Thyroid gland (tissue), 4 donors: Measurements from ENCODE around the gene COL6A3. TPM values are rescaled to one million over a fixed set of nuclear protein-coding genes. Genes with fewer than 3 reads are reported as not detected.

Experiments used
- DNase-seq, 2 donors: peaks; one replicate each; pipeline ENCODE4 v3.0.0-alpha.2; 2019
- H3K27ac ChIP-seq, 3 donors: fragments of 200-600 bp; sonication (generic); 1 replicate in 2 of 3; 2 replicates in 1 of 3; pipeline ENCODE4 v1.5.1; 2016 to 2019; ENCODE audit warnings: mild to moderate bottlenecking in 1 of 3, moderate library complexity in 1 of 3
- H3K27me3 ChIP-seq: fragments of 200-600 bp; sonication (generic); one replicate; pipeline ENCODE4 v1.5.1; 2019
- H3K36me3 ChIP-seq, 2 donors: fragments of 200-600 bp; sonication (generic); one replicate each; pipeline ENCODE4 v1.5.1; 2016 to 2019
- H3K4me1 ChIP-seq, 2 donors: fragments of 200-600 bp; sonication (generic); one replicate each; pipeline ENCODE4 v1.5.1; 2017 to 2019
- H3K4me3 ChIP-seq, 3 donors: fragments of 200-600 bp; sonication (generic); replicated peaks in 1 of 3; 1 replicate in 2 of 3; 2 replicates in 1 of 3; pipeline ENCODE4 v1.5.1; 2016; ENCODE audit warnings: mild to moderate bottlenecking in 1 of 3
- H3K9me3 ChIP-seq: fragments of 200-600 bp; sonication (generic); one replicate; pipeline ENCODE4 v1.5.1; 2017
- POLR2A ChIP-seq, 2 donors: fragments of 450-650 bp; IDR thresholded peaks; one replicate each; pipeline ENCODE4 v1.6.1; 2017; ENCODE audit warnings: antibody characterized with exemption in 2 of 2, mild to moderate bottlenecking in 2 of 2, moderate library complexity in 1 of 2
- WGBS, 2 donors: methylation state at CpG; one replicate each; pipeline ENCODE4 v1.1.5; 2017; 5-methylcytosine and 5-hydroxymethylcytosine counted together
- intact Hi-C: fragments of 100-400 bp; cut with DNase I; formaldehyde crosslinking; loops from one replicate; pipeline ENCODE4 v1.15.1; 2023
- total RNA-seq, 4 donors: library from RNA; depleted of rRNA; stranded (reverse); fragments of >200 nt; gene quantifications; one replicate each; pipeline ENCODE4 v1.2.3, GENCODE V29; 2016
- TF ChIP-seq, protein P1 (sequence below), 6 experiments: fragments of 200-600 bp in 3 of 6; fragments of 450-650 bp in 3 of 6; sonication (generic) in 3 of 6; IDR thresholded peaks; one replicate each; pipeline ENCODE4 v1.5.1; 2016 to 2019; ENCODE audit warnings: antibody characterized with exemption in 6 of 6, mild to moderate bottlenecking in 2 of 6, inconsistent platforms in 1 of 6, moderate library complexity in 1 of 6

COL6A3 gene
- total RNA-seq, 4 donors from 2014 or later: 82.6 to 168 (median 146) TPM

DNA sequence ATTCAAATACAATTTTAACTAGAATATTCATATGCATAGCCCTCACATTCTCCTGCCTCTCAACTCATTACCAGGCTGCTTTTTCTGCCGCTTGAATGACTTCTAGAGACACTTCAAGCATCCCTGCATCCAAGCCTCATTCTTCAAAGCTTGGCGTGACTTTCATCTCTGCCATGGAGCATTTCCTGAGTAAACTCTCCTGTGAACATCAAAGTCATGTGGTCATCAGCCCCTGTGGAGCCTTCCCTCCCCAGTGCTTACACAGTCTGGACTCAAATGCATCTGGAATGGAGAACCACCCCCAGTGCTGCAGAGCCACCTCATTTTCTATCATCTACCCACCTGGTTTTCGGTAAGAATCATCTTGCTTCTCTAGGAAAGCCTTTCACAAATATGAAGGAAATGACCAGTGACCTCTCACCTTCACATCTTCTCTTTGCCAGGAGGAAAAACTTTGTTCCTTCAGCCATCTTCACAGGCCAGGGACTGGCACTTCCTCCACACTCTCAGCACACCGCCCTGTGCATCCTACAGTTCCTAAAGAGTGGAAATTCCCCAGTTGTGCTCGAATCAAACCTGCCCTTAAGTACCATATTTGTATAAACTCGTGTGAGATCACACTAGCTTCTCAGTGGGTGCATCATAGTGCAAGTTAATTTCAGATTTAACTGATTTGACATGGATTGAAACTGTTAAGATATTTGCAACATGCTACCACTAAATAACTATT lies 116.4 kb downstream of the COL6A3 start:
- 38 to 44% methylated on average over 6 of the region's 6 CpGs for WGBS, 2 donors
- Histone ChIP-seq H3K9me3 (no peaks in the 10 kb centered on the region), H3K36me3 (no peaks in the 10 kb centered on the region), H3K27ac (peak overlapping the region; percentile 87 to 90 (median 88)), H3K4me3 (no peak overlapping the region), H3K4me1 (peaks cover 30 to 46% of the 10 kb centered on the region in 2 donors), H3K27me3 (no peaks in the 10 kb centered on the region)
- DNase-seq: peak; percentile 83 to 84
- intact Hi-C loops: no loop called here
- TF ChIP-seq POLR2A (IDR thresholded peaks at IDR 0.05): peak in 1 of 2 donors; percentile 36
- TF ChIP-seq, protein P1, sequence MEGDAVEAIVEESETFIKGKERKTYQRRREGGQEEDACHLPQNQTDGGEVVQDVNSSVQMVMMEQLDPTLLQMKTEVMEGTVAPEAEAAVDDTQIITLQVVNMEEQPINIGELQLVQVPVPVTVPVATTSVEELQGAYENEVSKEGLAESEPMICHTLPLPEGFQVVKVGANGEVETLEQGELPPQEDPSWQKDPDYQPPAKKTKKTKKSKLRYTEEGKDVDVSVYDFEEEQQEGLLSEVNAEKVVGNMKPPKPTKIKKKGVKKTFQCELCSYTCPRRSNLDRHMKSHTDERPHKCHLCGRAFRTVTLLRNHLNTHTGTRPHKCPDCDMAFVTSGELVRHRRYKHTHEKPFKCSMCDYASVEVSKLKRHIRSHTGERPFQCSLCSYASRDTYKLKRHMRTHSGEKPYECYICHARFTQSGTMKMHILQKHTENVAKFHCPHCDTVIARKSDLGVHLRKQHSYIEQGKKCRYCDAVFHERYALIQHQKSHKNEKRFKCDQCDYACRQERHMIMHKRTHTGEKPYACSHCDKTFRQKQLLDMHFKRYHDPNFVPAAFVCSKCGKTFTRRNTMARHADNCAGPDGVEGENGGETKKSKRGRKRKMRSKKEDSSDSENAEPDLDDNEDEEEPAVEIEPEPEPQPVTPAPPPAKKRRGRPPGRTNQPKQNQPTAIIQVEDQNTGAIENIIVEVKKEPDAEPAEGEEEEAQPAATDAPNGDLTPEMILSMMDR (IDR thresholded peaks at IDR 0.05): no peak

GRCh38 chr2:237296756-237297155 lies 117.2 kb downstream of the COL6A3 start:
- intact Hi-C loops: no loop called here
- TF ChIP-seq, protein P1 (IDR thresholded peaks at IDR 0.05): no peak
- no peak for TF ChIP-seq POLR2A (IDR thresholded peaks at IDR 0.05)
- 44 to 53% methylated on average over 2 of the region's 2 CpGs for WGBS, 2 donors
- Histone ChIP-seq H3K4me1 (peaks cover 32 to 51% of the 10 kb centered on the region in 2 donors), H3K9me3 (no peaks in the 10 kb centered on the region), H3K36me3 (no peaks in the 10 kb centered on the region), H3K27me3 (no peaks in the 10 kb centered on the region), H3K4me3 (no peak overlapping the region), H3K27ac (peak overlapping the region; percentile 87 to 90 (median 88))
- DNase-seq: no peak

DNA sequence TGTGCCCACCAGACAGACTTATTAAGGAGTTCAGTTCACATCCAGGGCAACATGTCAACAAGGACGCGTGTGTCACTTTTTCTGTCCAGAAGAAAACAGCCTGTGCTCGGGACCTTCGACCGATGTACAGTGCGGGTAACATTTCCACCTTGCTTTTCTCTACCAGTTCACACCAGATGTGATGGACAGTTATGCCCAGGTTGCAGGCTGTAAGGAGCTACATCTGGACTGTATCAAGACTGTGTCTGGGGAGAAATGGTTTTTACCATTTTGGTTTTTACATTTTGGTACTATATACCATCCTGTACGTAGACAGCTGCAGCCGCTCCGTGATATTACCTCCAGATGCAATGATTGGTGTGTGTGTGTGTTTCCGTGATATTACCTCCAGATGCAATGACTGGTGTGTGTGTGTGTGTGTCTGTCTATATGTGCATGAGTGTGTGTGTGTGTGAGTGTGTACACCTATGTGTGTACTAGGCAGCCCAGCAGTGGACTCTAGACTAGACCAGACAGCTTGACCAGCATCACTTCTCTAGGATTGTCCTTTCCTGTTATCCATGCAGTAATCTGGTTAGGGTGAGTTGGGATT lies 118.0 kb downstream of the COL6A3 start:
- intact Hi-C loops: no loop called here
- TF ChIP-seq, protein P1 (IDR thresholded peaks at IDR 0.05): no peak
- no peak for TF ChIP-seq POLR2A (IDR thresholded peaks at IDR 0.05)
- Histone ChIP-seq H3K27me3 (no peaks in the 10 kb centered on the region), H3K4me1 (peaks cover 35 to 59% of the 10 kb centered on the region in 2 donors), H3K4me3 (no peak overlapping the region), H3K27ac (peak overlapping the region in 1 of 3 donors; percentile 88), H3K9me3 (no peaks in the 10 kb centered on the region), H3K36me3 (no peaks in the 10 kb centered on the region)
- DNase-seq: no peak
- 97 to 98% methylated on average over 10 of the region's 10 CpGs for WGBS, 2 donors

DNA sequence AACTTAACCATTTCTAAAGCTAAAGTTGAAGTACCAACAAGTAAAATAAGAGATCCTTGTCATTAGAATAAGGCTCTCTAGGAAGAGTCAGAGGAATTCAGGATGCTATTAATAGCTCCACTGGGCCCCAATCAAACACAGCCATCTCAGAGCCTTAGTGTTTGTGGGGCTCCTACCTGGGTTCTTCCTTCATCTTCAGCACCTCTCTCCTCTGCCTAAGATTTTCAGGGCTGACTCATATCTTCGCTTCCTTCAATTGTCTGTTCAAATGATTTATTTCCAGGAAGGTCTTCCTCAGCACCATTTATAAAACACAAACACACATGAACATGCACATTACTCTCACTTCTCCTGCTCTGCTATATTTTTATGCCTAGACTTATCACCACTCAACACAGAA lies 119.5 kb downstream of the COL6A3 start:
- H3K4me1 ChIP-seq: peaks cover 32 to 64% of the 10 kb centered on the region in 2 donors
- DNase-seq: no peak
- H3K27ac ChIP-seq: peak overlapping the region; percentile 53 to 68 (median 54)
- H3K36me3 ChIP-seq: no peaks in the 10 kb centered on the region
- TF ChIP-seq, protein P1 (IDR thresholded peaks at IDR 0.05): no peak
- TF ChIP-seq POLR2A (IDR thresholded peaks at IDR 0.05): no peak
- H3K4me3 ChIP-seq: no peak overlapping the region
- no peaks in the 10 kb centered on the region for H3K9me3 ChIP-seq
- intact Hi-C loops: no loop called here
- no peaks in the 10 kb centered on the region for H3K27me3 ChIP-seq
- WGBS, 2 donors: 91 to 94% methylated on average over 1 of the region's 1 CpG

GRCh38 chr2:237293978-237294377 lies 120.0 kb downstream of the COL6A3 start:
- TF ChIP-seq, protein P1 (IDR thresholded peaks at IDR 0.05): no peak
- TF ChIP-seq POLR2A (IDR thresholded peaks at IDR 0.05): no peak
- WGBS, 2 donors: 36 to 68% methylated on average over 1 of the region's 1 CpG
- H3K27ac ChIP-seq: peak overlapping the region; percentile 53 to 68 (median 54)
- intact Hi-C loops: no loop called here
- no peak for DNase-seq
- no peak overlapping the region for H3K4me3 ChIP-seq
- no peaks in the 10 kb centered on the region for H3K9me3 ChIP-seq
- H3K36me3 ChIP-seq: no peaks in the 10 kb centered on the region
- peaks cover 27 to 61% of the 10 kb centered on the region in 2 donors for H3K4me1 ChIP-seq
- no peaks in the 10 kb centered on the region for H3K27me3 ChIP-seq
